Measurements from ENCODE around the gene NDUFAF2.
"Not testable (repeated sequence)": the region's sequence is repeated elsewhere in the genome, so short reads cannot be mapped to it uniquely, and the experiment has no call there.

Gene NDUFAF2

DNA sequence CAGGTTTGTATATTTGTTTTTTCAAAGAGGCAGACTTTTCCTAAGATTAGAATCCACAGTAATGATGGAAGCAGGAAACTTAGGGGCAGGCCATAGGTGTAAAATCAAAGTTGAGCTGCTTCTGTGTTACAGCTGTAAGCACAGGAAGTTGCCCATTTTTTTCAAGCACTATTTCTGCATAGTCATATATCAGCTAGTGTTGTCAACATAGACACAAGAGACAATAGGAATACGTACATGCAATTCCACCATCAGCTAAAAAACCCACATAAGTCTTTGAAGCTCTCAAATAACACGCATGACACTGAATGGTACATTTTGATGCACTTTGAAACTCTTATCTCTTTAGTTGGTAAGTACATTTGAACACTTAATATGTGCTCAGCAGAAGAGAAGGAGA lies 237.4 kb downstream of the NDUFAF2 start:
- DNase-seq = no peak

DNA sequence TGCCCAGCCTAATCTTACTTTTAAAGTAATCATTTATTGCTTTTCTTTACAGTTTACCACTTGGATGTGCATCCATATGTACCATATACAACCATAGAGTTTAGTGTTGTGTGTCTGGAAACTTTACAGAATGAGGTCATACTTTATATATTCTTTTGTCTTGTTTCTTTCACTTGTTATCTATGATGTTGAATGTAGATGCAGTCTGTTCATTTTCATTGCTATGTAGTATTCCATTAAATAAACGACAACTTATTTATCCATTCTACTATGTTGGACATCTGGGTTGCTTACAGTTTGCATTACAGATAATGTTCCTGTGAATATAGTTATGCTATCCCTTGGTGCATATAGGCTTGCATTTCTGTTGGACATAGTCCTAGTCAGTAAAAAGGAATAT lies 238.5 kb downstream of the NDUFAF2 start:
- no peak for DNase-seq

DNA sequence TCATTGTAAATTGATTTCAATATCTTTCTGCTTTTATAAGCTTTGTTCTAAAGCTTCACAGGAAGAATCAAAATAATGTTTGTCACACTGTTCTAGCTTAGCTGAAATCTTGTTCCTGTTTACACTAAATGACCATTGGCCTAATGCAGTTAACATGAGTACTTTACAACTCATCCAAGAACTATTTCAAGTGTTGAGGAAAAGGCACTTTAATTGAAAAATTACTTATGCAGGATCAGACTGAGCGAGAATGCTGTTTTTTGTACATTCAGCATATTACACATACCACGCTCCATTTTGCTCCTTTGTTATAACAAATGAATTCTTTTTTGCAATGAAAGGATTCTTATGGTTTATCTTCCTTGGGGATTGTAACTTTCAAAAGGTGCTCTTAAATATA lies 239.7 kb downstream of the NDUFAF2 start:
- no peak for DNase-seq

GRCh38 chr5:61186634-61187033 lies 241.6 kb downstream of the NDUFAF2 start:
- DNase-seq = no peak

GRCh38 chr5:61187352-61187751 lies 242.3 kb downstream of the NDUFAF2 start:
- DNase-seq = not testable (repeated sequence)

- DNase-seq = not testable (repeated sequence)
Observed at GRCh38 chr5:61187826-61188225, 242.8 kb downstream of the NDUFAF2 start.

DNA sequence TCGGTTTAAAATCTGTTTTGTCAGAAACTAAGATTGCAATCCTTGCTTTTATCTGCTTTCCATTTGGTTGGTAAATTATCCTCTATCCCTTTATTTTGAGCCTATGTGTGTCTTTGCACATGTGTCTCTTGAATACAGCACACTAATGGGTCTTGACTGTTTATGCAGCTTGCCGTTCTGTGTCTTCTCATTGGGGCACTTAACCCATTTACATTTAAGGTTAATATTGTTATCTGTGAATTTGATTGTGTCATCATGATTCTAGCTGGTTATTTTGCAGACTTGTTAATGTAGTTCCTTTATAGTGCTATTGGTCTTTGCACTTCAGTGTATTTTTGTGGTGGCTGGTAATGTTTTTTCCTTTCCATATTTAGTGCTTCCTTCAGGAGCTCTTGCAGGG lies 253.6 kb downstream of the NDUFAF2 start:
- DNase-seq = no peak

- DNase-seq = no peak
Observed at GRCh38 chr5:61200582-61201155, 255.7 kb downstream of the NDUFAF2 start.

GRCh38 chr5:61202213-61202612 lies 257.2 kb downstream of the NDUFAF2 start:
- DNase-seq = no peak
